G401 (cell line): ENCODE data around the gene GPC1. TPM values are rescaled to one million over a fixed set of nuclear protein-coding genes. Genes with fewer than 3 reads are reported as not detected.
"Not testable (repeated sequence)": the region's sequence is repeated elsewhere in the genome, so short reads cannot be mapped to it uniquely, and the experiment has no call there.

Source experiments
- DNase-seq: peaks from one replicate; pipeline ENCODE4 v3.0.0-alpha.2; 2015; ENCODE audit warnings: low spot score
- in situ Hi-C: cut with HindIII; loops from 2 replicates; pipeline ENCODE4 v1.10.0; 2016; ENCODE audit warnings: low sequenced_read_pairs, mixed read lengths
- total RNA-seq: library from RNA; depleted of rRNA; stranded (reverse); fragments of >200 nt; shearing (Covaris generic); gene quantifications from 2 replicates; pipeline ENCODE4 v1.2.3, GENCODE V29; 2014; rRNA removed

GPC1 gene
- 35.8 and 39.1 TPM in 2 replicates for total RNA-seq

- peak; percentile 75 for DNase-seq
- in situ Hi-C loops, result no loop called here
Measured at GRCh38 chr2:240435457-240435947, at the start of gene GPC1. GPC1 (plus strand) TSS chr2:240435663; CDS start chr2:240435919, 256 bp downstream.

- no peak for DNase-seq
- in situ Hi-C loops, result no loop called here
Measured at GRCh38 chr2:240386326-240386725, 49.1 kb upstream of the GPC1 start.

DNA sequence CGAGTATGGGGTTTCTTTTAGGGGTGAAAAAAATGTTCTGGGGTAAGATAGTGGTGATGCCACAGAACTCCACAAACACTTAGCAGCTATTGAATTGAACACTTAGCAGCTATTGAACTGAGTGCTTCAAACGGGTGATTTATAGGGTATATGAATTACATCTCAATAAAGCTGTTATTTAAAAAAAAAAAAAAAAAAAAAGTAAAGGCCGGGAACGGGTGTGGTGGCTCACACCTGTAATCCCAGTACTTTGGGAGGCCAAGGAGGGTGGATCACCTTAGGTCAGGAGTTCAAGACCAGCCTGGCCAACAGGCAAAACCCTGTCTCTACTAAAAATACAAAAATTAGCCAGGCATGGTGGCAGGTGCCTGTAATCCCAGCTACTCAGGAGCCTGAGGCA is 48.7 kb upstream of the GPC1 start:
- DNase-seq, in situ Hi-C loops: not testable (repeated sequence)

DNA sequence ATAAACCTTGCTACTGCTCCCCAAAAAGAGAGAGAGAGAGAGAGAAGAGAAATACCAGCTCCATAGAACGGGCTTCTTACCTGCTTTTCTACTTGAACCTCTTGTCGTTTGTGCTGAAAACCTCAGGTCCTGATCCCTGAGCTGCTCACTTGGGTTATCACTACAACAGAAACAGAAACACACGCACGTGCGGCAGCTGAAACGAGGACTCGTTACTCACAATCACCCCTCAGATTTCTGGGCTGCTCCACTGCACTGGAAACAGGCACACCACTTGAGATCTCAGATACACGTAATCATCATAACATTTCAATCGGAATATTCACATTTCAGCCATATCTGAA is 48.2 kb upstream of the GPC1 start:
- in situ Hi-C loops, result no loop called here
- no peak for DNase-seq

DNA sequence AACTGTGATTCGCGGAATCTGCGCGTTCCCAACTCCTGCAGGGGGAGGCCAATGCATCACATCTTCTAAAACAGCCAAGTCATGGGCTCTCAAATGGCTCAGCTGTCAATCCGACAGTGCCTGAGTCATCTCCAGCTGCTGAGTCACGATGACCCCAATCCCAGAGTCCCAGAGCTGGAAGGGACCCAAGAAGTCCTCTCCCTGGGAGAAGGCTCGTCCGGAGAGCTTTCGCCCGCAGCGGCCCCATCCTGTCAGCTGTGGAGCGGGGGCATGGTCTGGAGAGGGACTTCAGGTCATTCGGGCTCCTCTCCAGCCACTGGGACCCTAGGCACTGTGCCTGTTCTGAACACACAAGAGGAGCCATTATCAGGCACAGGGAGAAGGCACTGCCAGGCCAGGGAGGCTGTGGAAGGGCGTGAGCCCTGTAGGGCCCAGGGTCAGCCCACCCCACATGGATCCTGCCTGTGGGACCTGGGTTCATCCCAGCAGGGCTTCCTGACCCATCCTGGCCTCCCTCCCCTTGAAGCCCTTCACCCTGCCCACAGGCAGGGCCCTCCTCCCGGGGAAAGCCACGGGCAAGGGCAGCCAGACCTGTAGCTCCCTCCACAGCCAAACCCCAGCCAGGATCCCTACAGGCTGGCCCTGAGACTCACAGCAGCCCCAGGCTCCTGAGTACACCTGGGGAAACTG is 47.6 kb upstream of the GPC1 start:
- in situ Hi-C loops, result no loop called here

DNA sequence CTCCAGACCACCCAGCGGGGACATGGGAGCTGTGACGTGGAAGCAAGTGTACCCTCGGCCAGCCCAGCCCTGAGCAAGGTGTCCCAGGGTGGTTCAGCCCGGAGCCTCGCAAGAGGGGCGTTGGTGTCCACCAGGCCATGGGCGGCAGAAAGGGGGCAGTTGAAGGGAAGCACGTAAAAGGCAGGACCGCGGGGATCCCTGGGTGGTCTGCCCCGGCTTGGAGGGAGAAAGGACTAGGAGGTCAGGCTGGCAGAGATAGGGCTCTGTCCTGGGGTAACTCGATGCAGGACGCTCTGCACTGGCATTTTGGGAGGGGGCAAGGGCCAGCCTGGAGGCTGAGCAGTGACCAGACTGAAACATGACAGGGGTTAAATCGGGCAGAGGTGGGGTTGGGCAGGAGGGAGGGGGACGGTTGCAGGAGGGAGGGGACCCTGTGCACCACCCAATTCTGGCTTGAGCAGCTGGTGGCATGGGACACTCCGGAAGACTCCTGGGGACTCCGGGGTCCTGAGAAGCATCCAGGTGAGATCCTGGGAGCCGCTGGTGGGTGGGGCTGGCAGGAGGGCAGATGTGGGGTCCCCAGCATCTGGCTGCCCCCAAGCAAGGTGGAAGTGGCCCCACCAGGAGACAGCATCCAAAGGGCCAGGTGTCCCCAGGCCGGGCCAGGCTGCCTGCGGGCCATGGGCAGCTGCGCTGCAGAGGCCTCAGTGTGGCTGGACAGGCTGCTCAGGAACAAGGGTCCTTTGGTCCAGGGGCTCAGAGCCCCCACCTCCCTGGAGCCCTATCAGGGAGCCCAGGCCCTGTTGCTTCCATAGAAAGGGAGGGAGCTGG is 46.8 kb upstream of the GPC1 start:
- in situ Hi-C loops, result no loop called here

More for the DNA sequence above, 47.6 kb upstream of the GPC1 start:
- DNase-seq, result peak; percentile 10

DNA sequence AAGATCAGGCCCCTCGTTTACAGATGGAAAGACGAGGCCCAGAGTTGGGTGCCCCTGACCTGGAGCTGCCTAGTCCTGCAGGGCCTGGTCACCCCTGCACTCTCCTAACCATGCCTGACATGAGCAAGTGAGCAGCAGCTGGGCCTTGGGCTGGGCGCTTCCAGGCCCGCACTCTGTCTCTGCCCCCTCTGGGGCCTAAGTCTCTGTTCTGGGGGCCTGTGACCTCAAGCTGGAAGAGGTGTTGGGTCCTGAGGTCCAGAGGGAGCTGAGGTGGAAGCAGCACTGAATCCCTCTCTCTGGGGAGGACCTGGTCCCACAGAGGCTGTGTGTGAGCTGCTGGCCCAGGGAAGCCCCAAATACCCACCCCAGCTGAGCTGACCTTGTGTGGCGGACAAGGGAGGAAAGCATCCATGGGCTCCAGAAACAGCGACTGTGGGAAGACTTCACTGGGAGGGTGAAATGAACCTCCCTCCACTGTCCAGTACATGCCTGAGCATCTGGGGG is 46.1 kb upstream of the GPC1 start:
- in situ Hi-C loops, result no loop called here
- DNase-seq, result no peak

More for the DNA sequence above, 46.8 kb upstream of the GPC1 start:
- no peak for DNase-seq

DNA sequence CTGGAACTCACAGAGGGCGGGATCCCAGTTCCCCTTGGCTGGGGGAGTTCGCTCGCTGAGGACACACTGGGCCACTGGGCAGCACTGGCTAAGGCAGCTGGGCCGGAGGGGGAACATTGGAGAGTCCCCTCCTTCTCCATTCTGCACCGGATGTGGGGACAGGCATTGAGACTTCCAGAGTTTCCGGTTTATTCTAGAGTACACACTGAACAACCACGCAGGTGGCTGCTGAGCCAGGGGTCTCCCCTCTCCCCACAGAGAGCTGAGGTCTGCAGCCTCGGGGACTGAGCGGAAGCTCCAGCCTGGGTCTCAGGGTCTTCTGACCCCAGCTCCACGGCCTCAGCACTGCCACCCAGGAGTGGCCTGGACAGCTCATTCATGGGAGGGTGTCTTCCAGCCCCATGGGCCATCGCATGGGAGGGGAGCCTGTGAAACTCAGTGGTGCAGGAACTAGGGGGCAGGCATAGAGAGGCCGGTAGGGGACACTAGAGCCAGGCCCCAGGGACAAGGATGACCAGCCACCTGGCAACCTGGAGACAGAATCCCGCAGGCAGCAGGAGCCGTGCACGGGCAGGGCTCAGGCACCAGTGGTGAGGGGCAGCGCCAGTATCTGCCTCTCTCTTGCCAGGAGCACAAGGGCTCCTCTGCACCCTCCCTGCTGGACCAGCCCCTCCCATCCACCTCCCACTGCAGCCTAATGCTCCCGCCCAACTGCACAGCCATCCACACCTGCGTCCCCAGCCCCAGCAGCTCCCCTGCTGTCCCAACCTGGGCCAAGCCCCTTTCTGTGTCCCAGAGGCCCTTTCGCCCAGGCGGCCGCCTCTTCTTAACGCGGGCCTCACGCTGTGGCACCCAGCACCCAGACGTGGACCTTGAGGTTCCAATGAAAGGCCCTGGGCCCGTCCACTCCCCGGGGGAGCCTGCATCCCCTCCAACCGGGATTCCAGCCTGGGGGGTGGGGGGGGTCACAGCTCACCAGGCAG is 45.1 kb upstream of the GPC1 start:
- no peak for DNase-seq
- in situ Hi-C loops, result no loop called here

DNA sequence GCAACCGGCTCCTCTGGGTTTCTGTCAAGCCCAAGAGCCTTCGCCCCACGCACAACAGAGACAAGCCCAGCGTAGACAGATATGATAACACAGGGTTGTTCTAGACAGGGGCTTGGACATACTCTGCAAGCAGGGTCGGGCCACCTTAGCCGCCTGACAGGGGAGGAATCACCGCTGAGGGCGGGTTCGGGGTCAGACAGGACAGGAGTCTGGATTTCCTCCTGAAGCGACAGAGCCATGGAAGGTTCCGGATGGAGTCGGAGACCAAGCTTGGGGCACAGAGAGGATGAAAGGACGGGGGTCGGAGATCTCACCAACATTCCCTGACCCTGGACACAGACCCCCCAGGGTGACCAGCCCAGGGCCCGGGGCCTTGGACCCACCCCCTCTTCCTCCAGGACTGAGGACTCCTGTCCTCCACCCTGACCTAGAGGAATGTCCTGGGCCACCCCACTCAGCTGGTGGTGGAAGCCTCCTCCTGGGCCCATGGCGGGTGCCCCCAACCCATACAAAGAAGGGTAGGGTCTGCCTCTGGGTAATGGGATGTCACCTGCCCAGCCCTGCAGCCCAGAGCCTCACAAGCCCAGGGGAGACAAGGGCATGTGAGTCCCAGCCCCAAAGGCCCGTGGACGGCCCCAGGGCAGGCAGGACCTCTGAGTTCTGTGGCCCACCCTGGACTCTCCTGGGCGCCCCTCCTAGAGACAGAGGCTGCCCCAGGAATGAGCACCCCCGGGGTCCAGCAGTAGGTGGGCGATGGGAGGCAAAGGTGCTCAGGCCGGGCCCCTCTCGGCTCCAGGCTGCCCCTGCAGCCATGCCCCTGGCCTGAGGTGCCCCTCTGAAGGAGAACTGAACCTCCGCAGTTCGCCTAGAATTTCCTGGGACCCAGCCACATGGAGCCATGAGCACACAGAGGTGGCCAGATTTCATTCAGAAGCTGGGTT is 44.1 kb upstream of the GPC1 start:
- DNase-seq, result no peak
- in situ Hi-C loops, result no loop called here

DNA sequence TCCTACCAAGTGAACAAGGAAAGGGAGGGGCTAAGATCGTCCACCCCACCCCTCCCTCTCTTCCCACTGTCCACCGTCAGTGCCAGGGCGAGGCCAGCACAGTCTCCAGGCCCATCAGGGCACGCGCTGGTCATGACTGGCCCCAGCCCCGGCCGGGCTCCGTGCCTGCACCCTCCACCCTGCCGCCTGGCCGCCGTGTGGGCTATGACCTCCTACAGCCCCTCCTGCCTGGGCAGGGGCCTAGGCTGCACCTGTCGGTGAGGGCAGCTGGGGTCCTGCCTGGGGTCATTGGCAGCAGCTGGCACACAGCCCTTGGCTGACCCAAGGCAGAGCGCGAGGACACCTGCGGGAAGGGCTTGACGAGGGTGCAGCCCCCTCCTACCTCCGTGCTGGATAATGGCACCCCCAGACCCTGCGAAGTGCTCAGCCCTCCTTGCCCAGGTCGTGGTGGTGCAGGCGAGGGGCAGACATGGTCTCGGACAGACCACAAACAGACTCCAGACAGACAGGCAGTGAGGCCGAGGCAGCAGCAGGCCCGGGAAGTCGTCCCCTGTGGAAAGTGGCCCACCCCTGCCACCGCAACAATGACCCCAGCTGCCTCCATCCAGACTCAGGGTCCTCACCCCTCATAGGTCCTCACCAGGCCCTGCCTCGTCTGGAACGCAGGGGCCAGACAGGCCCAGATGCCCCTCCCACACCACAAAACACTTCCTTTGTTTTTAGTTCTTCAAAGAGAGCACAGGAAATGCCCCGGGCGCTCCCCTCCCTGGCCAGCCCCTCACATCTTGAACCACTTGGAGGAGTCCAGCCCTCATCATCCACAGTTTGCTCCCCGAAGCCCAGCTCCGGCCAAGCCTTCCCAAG is 43.1 kb upstream of the GPC1 start:
- DNase-seq, result no peak
- in situ Hi-C loops, result no loop called here

GRCh38 chr2:240392948-240393830 is 42.3 kb upstream of the GPC1 start:
- no peak for DNase-seq
- in situ Hi-C loops, result no loop called here

DNA sequence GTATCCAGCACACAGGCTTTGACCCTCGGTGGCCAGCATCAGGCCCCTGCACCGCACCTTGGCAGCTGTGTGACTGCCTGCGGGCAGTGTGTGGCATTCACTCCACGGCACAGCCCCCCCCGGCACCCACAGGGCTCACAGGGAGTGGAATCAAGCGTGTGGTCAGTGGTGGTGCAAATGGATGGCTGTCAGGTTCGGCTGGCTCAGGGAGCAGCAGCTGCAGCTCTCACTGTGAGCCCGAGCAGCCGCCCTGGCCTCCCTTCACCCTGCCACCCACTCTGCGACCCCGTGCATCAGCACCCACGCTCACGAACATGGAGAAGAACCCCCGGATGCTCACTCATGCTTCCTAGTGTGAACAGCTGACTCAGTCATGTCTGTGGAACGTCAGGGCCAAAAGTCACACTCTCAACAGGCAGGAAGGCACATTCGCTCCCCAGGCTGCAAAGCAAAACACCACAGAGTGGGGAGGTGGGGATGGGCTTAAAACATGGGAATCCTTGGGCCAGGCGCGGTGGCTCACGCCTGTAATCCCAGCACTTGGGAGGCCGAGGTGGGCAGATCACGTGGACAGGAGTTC is 41.5 kb upstream of the GPC1 start:
- in situ Hi-C loops, result no loop called here
- no peak for DNase-seq

DNA sequence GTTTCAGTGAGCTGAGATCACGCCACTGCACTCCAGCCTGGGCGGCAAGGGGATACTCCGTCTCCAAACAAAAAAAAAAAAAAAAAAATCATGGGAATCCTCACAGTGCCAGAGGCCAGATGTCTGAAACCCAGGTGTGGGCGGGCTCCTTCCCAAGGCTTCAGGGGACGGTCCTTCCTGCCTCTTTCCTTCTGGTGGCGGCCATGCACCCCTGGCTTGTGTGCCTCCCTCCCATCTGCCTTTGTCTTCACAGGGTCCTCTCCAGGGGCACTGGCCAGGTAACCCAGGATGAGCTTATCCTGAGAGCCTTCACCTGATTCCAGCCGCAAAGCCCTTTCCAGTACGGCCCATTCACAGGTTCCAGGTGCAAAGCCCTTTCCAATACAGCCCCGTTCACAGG is 40.9 kb upstream of the GPC1 start:
- in situ Hi-C loops, result no loop called here
- no peak for DNase-seq

- DNase-seq, result no peak
- in situ Hi-C loops, result no loop called here
Measured at GRCh38 chr2:240395448-240395847, 40.0 kb upstream of the GPC1 start.

- no peak for DNase-seq
- in situ Hi-C loops, result no loop called here
Measured at GRCh38 chr2:240395896-240396622, 39.4 kb upstream of the GPC1 start.
